Measurements from ENCODE around the gene TMPRSS9.

GRCh38 chr19:2408247-2408646 is 48.2 kb downstream of the TMPRSS9 start:
- TF ChIP-seq POLR2A (IDR thresholded peaks at IDR 0.05) (no peak), CTCF (IDR thresholded peaks at IDR 0.05) (no peak)
